ENCODE data around the gene EXOSC5. TPM values are rescaled to one million over a fixed set of nuclear protein-coding genes. Genes with fewer than 3 reads are reported as not detected.

Gene EXOSC5
- polyA plus RNA-seq, 1 experiment = 7.8 TPM

DNA sequence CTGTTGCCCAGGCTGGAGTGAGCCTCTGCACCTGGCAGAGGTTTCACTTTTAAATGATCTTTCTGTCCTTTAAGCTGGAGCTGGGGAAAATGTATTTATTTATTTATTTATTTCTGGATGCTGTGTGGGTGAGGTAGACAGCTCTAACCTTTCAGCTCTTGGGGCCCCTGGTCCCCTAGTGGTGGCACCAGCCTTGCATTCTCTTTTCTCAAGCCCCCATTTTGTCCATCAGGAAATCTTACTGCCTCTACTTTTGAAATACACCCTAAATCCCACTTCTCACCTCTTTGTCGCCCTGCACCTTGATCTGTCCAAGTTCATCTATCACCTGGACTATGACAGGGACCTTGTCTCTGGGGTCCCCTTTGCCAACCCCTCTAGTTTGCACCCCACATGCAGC is 31.1 kb downstream of the EXOSC5 start:
- Histone ChIP-seq H3K9me3 (ENCODE audit: control insufficient read depth, insufficient read depth, low read length) (no peaks in the 10 kb centered on the region), H3K27ac (ENCODE audit: low read depth, low read length) (no peak overlapping the region), H3K4me3 (ENCODE audit: low read depth, low read length) (no peak overlapping the region), H3K27me3 (ENCODE audit: control insufficient read depth, insufficient read depth, low read length) (no peaks in the 10 kb centered on the region)
- no peak for DNase-seq (ENCODE audit: low read depth, low spot score)
- POLR2A ChIA-PET = interaction anchor here (0.6 to 1.0 kb wide), 2 partner anchors 41 to 46 kb away, joined by 7 to 8 read pairs; no protein-coding TSS in a partner anchor
- CTCF ChIA-PET = interaction anchor here (0.7 to 4.2 kb wide), 4 partner anchors 10 to 1522 kb away, joined by 4 to 16 read pairs (median 5); partner anchors contain the start of genes TGFB1 and TMEM91
- TF ChIP-seq, protein P1, sequence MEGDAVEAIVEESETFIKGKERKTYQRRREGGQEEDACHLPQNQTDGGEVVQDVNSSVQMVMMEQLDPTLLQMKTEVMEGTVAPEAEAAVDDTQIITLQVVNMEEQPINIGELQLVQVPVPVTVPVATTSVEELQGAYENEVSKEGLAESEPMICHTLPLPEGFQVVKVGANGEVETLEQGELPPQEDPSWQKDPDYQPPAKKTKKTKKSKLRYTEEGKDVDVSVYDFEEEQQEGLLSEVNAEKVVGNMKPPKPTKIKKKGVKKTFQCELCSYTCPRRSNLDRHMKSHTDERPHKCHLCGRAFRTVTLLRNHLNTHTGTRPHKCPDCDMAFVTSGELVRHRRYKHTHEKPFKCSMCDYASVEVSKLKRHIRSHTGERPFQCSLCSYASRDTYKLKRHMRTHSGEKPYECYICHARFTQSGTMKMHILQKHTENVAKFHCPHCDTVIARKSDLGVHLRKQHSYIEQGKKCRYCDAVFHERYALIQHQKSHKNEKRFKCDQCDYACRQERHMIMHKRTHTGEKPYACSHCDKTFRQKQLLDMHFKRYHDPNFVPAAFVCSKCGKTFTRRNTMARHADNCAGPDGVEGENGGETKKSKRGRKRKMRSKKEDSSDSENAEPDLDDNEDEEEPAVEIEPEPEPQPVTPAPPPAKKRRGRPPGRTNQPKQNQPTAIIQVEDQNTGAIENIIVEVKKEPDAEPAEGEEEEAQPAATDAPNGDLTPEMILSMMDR (IDR thresholded peaks at IDR 0.05; ENCODE audit: low read depth, low read length) = peak; percentile 26; the same call in 1 of the 2 replicates

DNA sequence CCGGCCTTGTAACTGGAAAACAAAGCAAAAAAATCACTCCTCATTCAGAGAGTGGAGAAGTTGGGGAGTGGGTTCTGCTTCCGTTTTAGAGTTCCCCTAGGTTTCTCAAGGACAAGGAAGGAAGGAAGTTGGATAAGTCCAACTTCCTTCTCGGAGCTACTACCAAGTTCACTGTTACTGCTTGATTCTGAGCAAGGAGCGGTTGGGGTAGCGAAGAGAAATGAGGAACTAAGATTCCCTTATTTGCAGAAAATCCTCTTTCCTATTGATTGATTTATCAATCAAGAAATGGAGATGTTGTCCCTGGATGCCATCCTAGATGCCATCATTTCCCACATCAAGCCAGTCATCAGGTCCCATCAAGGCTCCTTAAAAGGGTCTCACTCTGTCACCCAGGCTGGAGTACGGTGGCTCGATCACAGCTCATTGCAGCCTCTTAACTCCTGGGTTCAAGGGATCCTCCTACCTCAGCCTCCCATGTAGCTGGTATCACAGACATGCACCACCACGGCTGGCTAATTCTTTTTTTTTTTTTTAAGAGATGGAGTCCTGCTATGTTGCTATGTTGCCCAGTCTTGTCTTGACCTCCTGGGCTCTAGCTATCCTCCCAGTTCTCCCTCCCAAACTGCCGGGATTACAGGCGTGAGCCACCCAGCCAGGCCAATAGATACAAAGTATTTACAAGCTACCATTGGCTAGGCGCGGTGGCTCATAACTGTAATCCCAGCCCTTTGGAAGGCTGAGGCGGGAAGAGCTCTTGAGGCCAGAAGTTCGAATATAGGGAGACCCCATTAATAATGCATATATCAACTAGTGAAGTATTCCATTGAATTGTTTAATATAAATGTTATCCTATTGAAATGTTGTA is 32.4 kb downstream of the EXOSC5 start:
- DNase-seq (ENCODE audit: low read depth, low spot score) = no peak
- POLR2A ChIA-PET = interaction anchor here (0.6 to 1.6 kb wide), 5 partner anchors 12 to 74 kb away, joined by 4 to 6 read pairs (median 4); partner anchors contain the start of gene CCDC97
- TF ChIP-seq, protein P1 (IDR thresholded peaks at IDR 0.05; ENCODE audit: low read depth, low read length) = no peak
- no peaks in the 10 kb centered on the region for H3K9me3 ChIP-seq (ENCODE audit: control insufficient read depth, insufficient read depth, low read length)
- H3K4me3 ChIP-seq (ENCODE audit: low read depth, low read length) = peak overlapping the region; percentile 93
- CTCF ChIA-PET = interaction anchor here (0.8 to 4.2 kb wide), 5 partner anchors 8 to 84 kb away, joined by 3 to 16 read pairs (median 6); partner anchors contain the start of gene TGFB1
- H3K27me3 ChIP-seq (ENCODE audit: control insufficient read depth, insufficient read depth, low read length) = no peaks in the 10 kb centered on the region
- peak overlapping the region; percentile 99 for H3K27ac ChIP-seq (ENCODE audit: low read depth, low read length)

DNA sequence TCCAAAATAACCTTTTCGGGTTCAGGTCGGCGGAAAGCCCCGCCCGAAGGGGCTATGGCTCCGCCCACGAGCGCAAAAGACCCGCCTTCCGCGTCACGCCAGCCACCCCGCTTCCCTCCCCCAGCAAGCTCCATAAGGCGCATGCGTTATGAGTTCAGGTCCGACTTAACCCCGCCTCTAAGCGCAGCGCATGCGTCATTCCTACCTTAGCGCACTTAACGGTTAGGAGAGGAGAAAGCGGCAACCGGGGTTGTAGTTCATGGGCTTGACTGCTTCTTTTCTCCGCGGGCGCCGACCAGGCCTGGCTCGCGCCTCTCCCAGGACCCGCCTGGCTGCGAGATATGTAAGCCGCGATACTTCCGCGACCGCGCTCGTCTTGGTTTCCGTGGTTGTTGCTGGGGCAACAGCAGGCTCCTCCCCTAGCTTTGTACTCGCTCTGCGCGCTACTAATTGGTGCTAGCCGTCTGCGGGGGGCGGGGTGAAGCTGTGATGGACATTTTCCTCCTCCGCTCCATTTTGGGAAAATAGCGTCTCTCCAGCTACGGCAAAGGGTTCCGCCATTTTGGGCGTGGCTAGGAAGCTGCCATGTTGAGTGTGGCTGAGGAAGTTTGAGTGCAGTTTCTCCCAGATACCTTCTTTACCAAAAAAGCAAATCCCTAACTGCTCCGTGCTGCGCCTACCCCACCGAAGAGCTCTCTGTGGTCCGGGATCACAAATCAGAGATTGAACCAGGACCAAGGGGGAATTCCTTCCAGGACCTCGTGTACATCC is 33.2 kb downstream of the EXOSC5 start, which contains the start of gene B9D2:
Gene B9D2 (minus strand): TSS at position 397 of the 771 bp plus-strand sequence. CDS start 630 bp downstream, outside the sequence.
- H3K27me3 ChIP-seq (ENCODE audit: control insufficient read depth, insufficient read depth, low read length) = no peaks in the 10 kb centered on the region
- DNase-seq (ENCODE audit: low read depth, low spot score) = peak; percentile 94
- ChIA-PET POLR2A (interaction anchor here (0.9 to 1.6 kb wide), 4 partner anchors 11 to 75 kb away, joined by 3 to 6 read pairs (median 4); partner anchors contain the start of gene CCDC97), CTCF (interaction anchor here (0.8 to 4.2 kb wide), 4 partner anchors 9 to 85 kb away, joined by 3 to 16 read pairs (median 8); partner anchors contain the start of gene TGFB1)
- peak within 1 kb of the TSS; percentile 99 for H3K27ac ChIP-seq (ENCODE audit: low read depth, low read length)
- TF ChIP-seq, protein P1 (IDR thresholded peaks at IDR 0.05; ENCODE audit: low read depth, low read length) = no peak
- no peaks in the 10 kb centered on the region for H3K9me3 ChIP-seq (ENCODE audit: control insufficient read depth, insufficient read depth, low read length)
- peak within 1 kb of the TSS; percentile 93 for H3K4me3 ChIP-seq (ENCODE audit: low read depth, low read length)

DNA sequence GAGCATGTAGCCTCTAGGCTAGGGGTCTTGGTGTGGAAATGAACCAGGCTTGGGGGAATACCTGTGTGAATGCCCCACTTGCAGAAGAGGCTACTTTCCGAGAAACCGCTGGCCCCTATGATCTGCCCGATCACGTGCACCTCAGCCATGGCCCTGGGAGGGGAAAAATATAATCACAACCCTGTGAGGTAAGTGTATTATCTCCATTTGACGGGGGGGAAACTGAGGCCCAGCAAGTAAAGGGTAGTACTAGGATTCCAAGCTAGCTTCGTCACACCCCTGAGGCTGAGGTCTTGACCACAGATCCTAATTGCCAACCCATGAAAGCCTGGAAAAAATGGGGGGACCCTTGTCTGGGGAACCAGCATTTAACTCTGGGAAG is 33.8 kb downstream of the EXOSC5 start:
- TF ChIP-seq, protein P1 (IDR thresholded peaks at IDR 0.05; ENCODE audit: low read depth, low read length) = no peak
- Histone ChIP-seq H3K4me3 (ENCODE audit: low read depth, low read length) (peak overlapping the region; percentile 93), H3K27me3 (ENCODE audit: control insufficient read depth, insufficient read depth, low read length) (no peaks in the 10 kb centered on the region), H3K9me3 (ENCODE audit: control insufficient read depth, insufficient read depth, low read length) (no peaks in the 10 kb centered on the region), H3K27ac (ENCODE audit: low read depth, low read length) (peak overlapping the region; percentile 31)
- CTCF ChIA-PET = interaction anchor here (2.8 to 4.2 kb wide), 2 partner anchors 8 to 10 kb away, joined by 13 to 16 read pairs; partner anchors contain the start of gene TGFB1
- POLR2A ChIA-PET = interaction anchor here (1.1 to 1.6 kb wide), 3 partner anchors 10 to 53 kb away, joined by 3 to 6 read pairs (median 4); partner anchors contain the start of gene CCDC97
- no peak for DNase-seq (ENCODE audit: low read depth, low spot score)
